Measurements from ENCODE around the gene VCL. TPM values are rescaled to one million over a fixed set of nuclear protein-coding genes. Genes with fewer than 3 reads are reported as not detected.
"Not testable (repeated sequence)": the region's sequence is repeated elsewhere in the genome, so short reads cannot be mapped to it uniquely, and the experiment has no call there.

VCL gene
- total RNA-seq = 237 TPM
- long read RNA-seq, full-length matches to known transcripts = 116 of 198 reads
- long read RNA-seq, partial matches to known transcripts = 76 of 198 reads
- long read RNA-seq, other reads (novel, unspliced or antisense) = 6 of 198 reads

- DNase-seq (ENCODE audit: missing footprints) (peak; percentile 99), ATAC-seq (peak; percentile 97)
- intact Hi-C loops (cut with DNase I) = loop anchor here (5.0 kb wide), 3 partner anchors 41 to 74 kb away; no protein-coding TSS in a partner anchor
These were observed at the start of gene VCL for GRCh38 chr10:73997787-73998622. VCL (plus strand) TSS chr10:73998116; CDS start chr10:73998208, 92 bp downstream.

- DNase-seq (ENCODE audit: missing footprints) (no peak), ATAC-seq (no peak)
- intact Hi-C loops (cut with DNase I) = no loop called here
These were observed 48.8 kb upstream of the VCL start for GRCh38 chr10:73948947-73949633.

GRCh38 chr10:73950155-73950948, 47.6 kb upstream of the VCL start:
- DNase-seq (ENCODE audit: missing footprints) (no peak), ATAC-seq (no peak)
- intact Hi-C loops (cut with DNase I) = no loop called here

GRCh38 chr10:73953665-73954064, 44.3 kb upstream of the VCL start:
- DNase-seq (ENCODE audit: missing footprints) = no peak
- intact Hi-C loops (cut with DNase I) = no loop called here
- no peak for ATAC-seq

GRCh38 chr10:73954737-73955136, 43.2 kb upstream of the VCL start:
- DNase-seq (ENCODE audit: missing footprints) (no peak), ATAC-seq (no peak)
- intact Hi-C loops (cut with DNase I) = loop anchor here (5.0 kb wide), 2 partner anchors 43 to 128 kb away; partner anchors contain the start of gene VCL

GRCh38 chr10:73955719-73956118, 42.2 kb upstream of the VCL start:
- intact Hi-C loops (cut with DNase I) = loop anchor here (5.0 kb wide), 2 partner anchors 42 to 127 kb away; partner anchors contain the start of gene VCL
- DNase-seq (ENCODE audit: missing footprints) (no peak), ATAC-seq (no peak)

- ATAC-seq = peak; percentile 56
- no peak for DNase-seq (ENCODE audit: missing footprints)
- intact Hi-C loops (cut with DNase I) = loop anchor here (5.0 kb wide), 2 partner anchors 41 to 126 kb away; partner anchors contain the start of gene VCL
These were observed 41.2 kb upstream of the VCL start for GRCh38 chr10:73956476-73957359.

GRCh38 chr10:73959484-73960243, 38.3 kb upstream of the VCL start:
- DNase-seq (ENCODE audit: missing footprints) (no peak), ATAC-seq (no peak)
- intact Hi-C loops (cut with DNase I) = loop anchor here (5.0 kb wide), 2 partner anchors 38 to 123 kb away; partner anchors contain the start of gene VCL

- ATAC-seq (no peak), DNase-seq (ENCODE audit: missing footprints) (no peak)
- intact Hi-C loops (cut with DNase I) = no loop called here
These were observed 35.5 kb upstream of the VCL start for GRCh38 chr10:73962386-73962785.

GRCh38 chr10:73963533-73963932, 34.4 kb upstream of the VCL start:
- DNase-seq (ENCODE audit: missing footprints); intact Hi-C loops (cut with DNase I); ATAC-seq: not testable (repeated sequence)

GRCh38 chr10:73964743-73965142, 33.2 kb upstream of the VCL start:
- DNase-seq (ENCODE audit: missing footprints) (no peak), ATAC-seq (no peak)
- intact Hi-C loops (cut with DNase I) = no loop called here

- ATAC-seq; intact Hi-C loops (cut with DNase I); DNase-seq (ENCODE audit: missing footprints): not testable (repeated sequence)
These were observed 32.5 kb upstream of the VCL start for GRCh38 chr10:73965267-73965889.

- peak; percentile 83 for DNase-seq (ENCODE audit: missing footprints)
- peak; percentile 93 for ATAC-seq
- intact Hi-C loops (cut with DNase I) = no loop called here
These were observed 31.8 kb upstream of the VCL start for GRCh38 chr10:73965890-73966768.

GRCh38 chr10:73967022-73967429, 30.9 kb upstream of the VCL start:
- DNase-seq (ENCODE audit: missing footprints) (no peak), ATAC-seq (no peak)
- intact Hi-C loops (cut with DNase I) = no loop called here

- intact Hi-C loops (cut with DNase I) = no loop called here
- ATAC-seq (no peak), DNase-seq (ENCODE audit: missing footprints) (no peak)
These were observed 30.4 kb upstream of the VCL start for GRCh38 chr10:73967544-73967943.

- ATAC-seq = no peak
- intact Hi-C loops (cut with DNase I) = no loop called here
- no peak for DNase-seq (ENCODE audit: missing footprints)
These were observed 29.8 kb upstream of the VCL start for GRCh38 chr10:73968098-73968521.
